Spleen (tissue), 7 donors: ENCODE data around the gene CCDC152.

Source experiments
- CTCF ChIP-seq, 11 experiments: fragments of 200-600 bp in 7 of 11; fragments of 450-650 bp in 4 of 11; sonication (generic) in 4 of 11; IDR thresholded peaks in 8 of 11; conservative IDR thresholded peaks in 3 of 11; 1 replicate in 7 of 11; 2 replicates in 4 of 11; pipeline versions ENCODE4 v1.4.0 to v1.8.0; 2016 to 2021; ENCODE audit warnings: antibody characterized with exemption in 11 of 11, inconsistent platforms in 4 of 11, mild to moderate bottlenecking in 1 of 11
- POLR2A ChIP-seq, 3 donors: fragments of 450-650 bp; IDR thresholded peaks; one replicate each; pipeline ENCODE4 v1.5.1; 2017; ENCODE audit warnings: antibody characterized with exemption in 3 of 3, mild to moderate bottlenecking in 1 of 3
- donor health status: DM: no; HTN: no; CAD: no; lungs with moderate emphysema.
- donor health status: DM: no; HTN: no; CAD: no.
- donor health status: DM: no; HTN: no; CAD: no.

- TF ChIP-seq CTCF (IDR thresholded peaks at IDR 0.05 in 8 of 11, conservative IDR thresholded peaks at IDR 0.05 in 3 of 11), result no peak
- no peak for TF ChIP-seq POLR2A (IDR thresholded peaks at IDR 0.05)
Observed at GRCh38 chr5:42745856-42746255, 10.8 kb upstream of the CCDC152 start.
